ENCODE data around the gene CDH23. TPM values are rescaled to one million over a fixed set of nuclear protein-coding genes. Genes with fewer than 3 reads are reported as not detected.

CDH23 gene
- total RNA-seq, 2 donors from 2014 or later, result 3.9 to 4.4 TPM

- DNase-seq (ENCODE audit: low spot score), result no peak
- H3K27ac ChIP-seq, result peak overlapping the region in 1 of 2 donors; percentile 100
Measured at GRCh38 chr10:71852355-71852937, 455.7 kb downstream of the CDH23 start.

DNA sequence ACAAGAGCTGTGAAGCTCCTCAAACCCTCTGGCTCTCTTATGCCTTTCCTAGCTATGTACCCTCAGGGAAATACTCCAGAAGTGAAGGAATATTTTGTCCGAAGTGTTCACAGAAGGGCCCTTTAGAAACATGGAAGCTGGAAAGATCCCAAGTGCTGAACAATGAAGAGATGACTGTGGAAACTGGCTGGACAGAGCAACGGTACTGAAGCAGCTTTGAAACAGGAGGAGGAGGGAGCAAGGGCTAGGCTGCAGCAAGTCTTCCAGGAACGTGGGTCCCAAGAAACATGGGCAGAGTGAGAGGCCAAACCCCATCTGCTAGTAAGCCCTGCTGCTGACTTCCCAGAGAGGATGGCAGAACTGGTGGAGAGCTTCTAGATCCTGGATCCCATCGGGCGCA, 457.3 kb downstream of the CDH23 start:
- no peaks in the 10 kb centered on the region for H3K36me3 ChIP-seq
- TF ChIP-seq, protein P1, sequence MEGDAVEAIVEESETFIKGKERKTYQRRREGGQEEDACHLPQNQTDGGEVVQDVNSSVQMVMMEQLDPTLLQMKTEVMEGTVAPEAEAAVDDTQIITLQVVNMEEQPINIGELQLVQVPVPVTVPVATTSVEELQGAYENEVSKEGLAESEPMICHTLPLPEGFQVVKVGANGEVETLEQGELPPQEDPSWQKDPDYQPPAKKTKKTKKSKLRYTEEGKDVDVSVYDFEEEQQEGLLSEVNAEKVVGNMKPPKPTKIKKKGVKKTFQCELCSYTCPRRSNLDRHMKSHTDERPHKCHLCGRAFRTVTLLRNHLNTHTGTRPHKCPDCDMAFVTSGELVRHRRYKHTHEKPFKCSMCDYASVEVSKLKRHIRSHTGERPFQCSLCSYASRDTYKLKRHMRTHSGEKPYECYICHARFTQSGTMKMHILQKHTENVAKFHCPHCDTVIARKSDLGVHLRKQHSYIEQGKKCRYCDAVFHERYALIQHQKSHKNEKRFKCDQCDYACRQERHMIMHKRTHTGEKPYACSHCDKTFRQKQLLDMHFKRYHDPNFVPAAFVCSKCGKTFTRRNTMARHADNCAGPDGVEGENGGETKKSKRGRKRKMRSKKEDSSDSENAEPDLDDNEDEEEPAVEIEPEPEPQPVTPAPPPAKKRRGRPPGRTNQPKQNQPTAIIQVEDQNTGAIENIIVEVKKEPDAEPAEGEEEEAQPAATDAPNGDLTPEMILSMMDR (IDR thresholded peaks at IDR 0.05), result no peak
- DNase-seq (ENCODE audit: low spot score), result no peak
- no peak overlapping the region for H3K4me3 ChIP-seq
- no peaks in the 10 kb centered on the region for H3K27me3 ChIP-seq
- no peaks in the 10 kb centered on the region for H3K9me3 ChIP-seq
- peaks cover 0 to 20% of the 10 kb centered on the region in 2 donors for H3K4me1 ChIP-seq
- H3K27ac ChIP-seq, result no peak overlapping the region

More at GRCh38 chr10:71852355-71852937, 455.7 kb downstream of the CDH23 start:
- H3K36me3 ChIP-seq, result no peaks in the 10 kb centered on the region
- H3K4me3 ChIP-seq, result no peak overlapping the region
- no peaks in the 10 kb centered on the region for H3K27me3 ChIP-seq
- H3K4me1 ChIP-seq, result peaks cover 0 to 33% of the 10 kb centered on the region in 2 donors
- no peaks in the 10 kb centered on the region for H3K9me3 ChIP-seq
- TF ChIP-seq, protein P1 (IDR thresholded peaks at IDR 0.05), result no peak

GRCh38 chr10:71856619-71857018, 459.9 kb downstream of the CDH23 start:
- no peak for DNase-seq (ENCODE audit: low spot score)
- Histone ChIP-seq H3K27ac (no peak overlapping the region), H3K4me3 (no peak overlapping the region), H3K9me3 (no peaks in the 10 kb centered on the region), H3K36me3 (no peaks in the 10 kb centered on the region), H3K4me1 (peaks cover 0 to 29% of the 10 kb centered on the region in 2 donors), H3K27me3 (no peaks in the 10 kb centered on the region)
- TF ChIP-seq, protein P1 (IDR thresholded peaks at IDR 0.05), result no peak

DNA sequence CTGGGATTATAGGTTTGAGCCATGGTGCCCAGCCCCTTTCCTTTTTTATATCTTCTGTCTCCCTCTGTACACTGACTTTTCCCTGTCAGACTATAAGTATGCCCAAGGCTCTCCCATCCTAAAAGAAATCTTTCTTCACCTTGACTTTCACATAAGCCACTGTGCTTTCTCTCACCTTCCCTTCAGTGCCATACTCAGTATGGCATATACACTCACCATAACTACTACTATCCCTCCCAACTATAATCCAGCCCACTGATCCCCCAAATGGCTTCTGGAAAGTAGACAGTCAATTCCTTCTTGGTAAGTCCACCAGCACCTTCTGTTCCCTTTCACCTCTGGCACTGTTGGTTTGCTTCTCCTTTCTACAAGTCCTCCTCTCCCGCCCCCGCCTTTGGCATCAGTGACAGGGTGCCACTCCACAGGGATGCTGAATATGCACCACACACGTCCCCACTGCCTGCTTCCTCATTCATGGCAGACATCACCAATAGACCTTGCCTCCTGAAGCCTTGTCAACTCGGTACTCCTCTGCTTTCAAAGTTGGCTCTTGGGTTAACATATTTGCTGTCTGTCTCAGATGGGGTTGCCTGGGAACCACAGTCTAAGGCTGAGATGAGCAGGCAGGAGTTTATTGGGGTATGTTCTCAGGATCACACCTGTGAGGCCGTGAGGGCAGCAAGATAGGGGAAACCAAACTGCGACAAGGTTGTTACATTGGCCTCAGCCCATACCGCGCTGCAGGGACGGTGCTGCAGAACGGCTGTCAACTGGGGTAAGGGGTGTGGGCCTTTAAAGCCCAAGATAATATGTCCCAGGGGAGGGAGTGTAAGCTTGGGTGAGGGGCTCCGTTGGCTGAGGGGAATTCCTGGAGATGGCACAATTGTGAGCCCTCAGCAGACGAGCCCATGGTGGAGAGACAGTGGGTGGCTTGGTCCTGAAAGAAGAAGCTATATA, 461.5 kb downstream of the CDH23 start:
- H3K27me3 ChIP-seq, result no peaks in the 10 kb centered on the region
- DNase-seq (ENCODE audit: low spot score), result peak; percentile 77
- no peak overlapping the region for H3K4me3 ChIP-seq
- H3K9me3 ChIP-seq, result no peaks in the 10 kb centered on the region
- TF ChIP-seq, protein P1 (IDR thresholded peaks at IDR 0.05), result no peak
- peaks cover 0 to 30% of the 10 kb centered on the region in 2 donors for H3K4me1 ChIP-seq
- no peaks in the 10 kb centered on the region for H3K36me3 ChIP-seq
- H3K27ac ChIP-seq, result no peak overlapping the region

DNA sequence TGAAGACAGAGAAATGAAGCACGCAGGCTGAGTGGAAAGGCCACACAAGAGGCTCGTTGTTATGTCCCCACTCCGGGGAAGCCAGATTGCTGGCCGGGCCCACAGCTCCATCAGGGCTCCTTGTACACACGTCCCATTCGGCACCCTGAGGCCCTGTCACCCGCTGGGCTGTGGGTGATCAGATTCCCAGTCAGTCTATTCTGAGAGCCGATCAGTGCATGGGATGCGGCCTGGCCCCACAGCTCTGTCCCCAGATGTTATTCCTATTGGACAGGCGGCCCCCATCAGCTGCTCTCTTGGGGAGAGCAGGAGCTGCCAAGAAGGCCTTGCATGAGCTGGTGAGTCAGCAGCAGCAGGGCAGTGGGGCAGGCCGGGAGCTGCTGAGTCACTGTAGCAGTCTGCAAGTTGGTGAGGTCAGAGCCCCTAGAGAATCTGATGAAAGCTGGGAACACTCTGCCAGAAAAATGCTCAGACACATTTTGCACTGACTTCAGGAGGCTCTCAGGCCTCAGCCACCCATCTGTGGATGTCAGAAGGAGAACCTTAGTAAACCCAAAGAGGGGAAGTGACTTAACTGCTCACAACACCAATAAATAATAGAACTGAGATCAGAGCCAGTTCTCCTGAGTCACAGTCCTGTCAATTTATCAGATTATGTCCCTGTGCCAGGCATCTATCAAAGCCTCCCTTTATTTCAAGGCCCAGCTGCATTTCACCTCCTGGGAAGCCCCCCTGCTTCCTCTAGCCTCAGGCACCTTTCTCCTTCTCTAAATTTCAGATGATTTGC, 463.7 kb downstream of the CDH23 start:
- H3K36me3 ChIP-seq, result no peaks in the 10 kb centered on the region
- H3K9me3 ChIP-seq, result no peaks in the 10 kb centered on the region
- peak overlapping the region; percentile 85 to 97 for H3K27ac ChIP-seq
- no peaks in the 10 kb centered on the region for H3K27me3 ChIP-seq
- TF ChIP-seq, protein P1 (IDR thresholded peaks at IDR 0.05), result no peak
- no peak overlapping the region for H3K4me3 ChIP-seq
- peak; percentile 98 for DNase-seq (ENCODE audit: low spot score)
- H3K4me1 ChIP-seq, result peaks cover 0 to 30% of the 10 kb centered on the region in 2 donors

Data from right atrium auricular region (tissue), 2 donors.